ENCODE data around the gene APOA4.

DNA sequence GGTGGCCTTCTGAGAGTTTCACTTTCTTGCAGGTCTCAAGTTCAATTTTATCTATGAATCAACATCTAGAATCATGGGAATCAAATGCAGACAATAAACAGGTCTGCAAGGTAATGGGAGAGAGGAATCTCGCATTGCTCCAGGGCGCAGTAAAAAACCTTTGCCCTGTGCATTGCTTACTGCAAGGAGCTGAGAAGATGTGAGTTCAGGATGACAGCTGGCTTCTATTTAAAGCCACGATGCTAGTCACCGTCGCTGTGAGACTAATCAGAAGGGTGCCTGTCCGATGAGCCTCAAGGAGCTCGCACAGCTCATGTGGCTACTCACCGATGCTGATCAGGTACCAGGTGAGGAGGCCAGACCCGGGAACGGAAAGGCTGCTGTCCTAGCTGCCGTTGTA, 44.5 kb upstream of the APOA4 start:
- TF ChIP-seq, protein P1, sequence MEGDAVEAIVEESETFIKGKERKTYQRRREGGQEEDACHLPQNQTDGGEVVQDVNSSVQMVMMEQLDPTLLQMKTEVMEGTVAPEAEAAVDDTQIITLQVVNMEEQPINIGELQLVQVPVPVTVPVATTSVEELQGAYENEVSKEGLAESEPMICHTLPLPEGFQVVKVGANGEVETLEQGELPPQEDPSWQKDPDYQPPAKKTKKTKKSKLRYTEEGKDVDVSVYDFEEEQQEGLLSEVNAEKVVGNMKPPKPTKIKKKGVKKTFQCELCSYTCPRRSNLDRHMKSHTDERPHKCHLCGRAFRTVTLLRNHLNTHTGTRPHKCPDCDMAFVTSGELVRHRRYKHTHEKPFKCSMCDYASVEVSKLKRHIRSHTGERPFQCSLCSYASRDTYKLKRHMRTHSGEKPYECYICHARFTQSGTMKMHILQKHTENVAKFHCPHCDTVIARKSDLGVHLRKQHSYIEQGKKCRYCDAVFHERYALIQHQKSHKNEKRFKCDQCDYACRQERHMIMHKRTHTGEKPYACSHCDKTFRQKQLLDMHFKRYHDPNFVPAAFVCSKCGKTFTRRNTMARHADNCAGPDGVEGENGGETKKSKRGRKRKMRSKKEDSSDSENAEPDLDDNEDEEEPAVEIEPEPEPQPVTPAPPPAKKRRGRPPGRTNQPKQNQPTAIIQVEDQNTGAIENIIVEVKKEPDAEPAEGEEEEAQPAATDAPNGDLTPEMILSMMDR (IDR thresholded peaks at IDR 0.05; ENCODE audit: poor library complexity, severe bottlenecking), result no peak
- TF ChIP-seq SMC3 (conservative IDR thresholded peaks at IDR 0.05; ENCODE audit: poor library complexity), result no peak
- no peak for TF ChIP-seq RAD21 (conservative IDR thresholded peaks at IDR 0.05)
- TF ChIP-seq POLR2AphosphoS5 (IDR thresholded peaks at IDR 0.05), result no peak
- no peak for TF ChIP-seq EZH2 (IDR thresholded peaks at IDR 0.05; ENCODE audit: borderline replicate concordance, insufficient read depth, low read length, poor library complexity, severe bottlenecking)
- no peak for TF ChIP-seq EP300 (conservative IDR thresholded peaks at IDR 0.05; ENCODE audit: poor library complexity, severe bottlenecking)
- no peak for TF ChIP-seq TAF1 (IDR thresholded peaks at IDR 0.05; ENCODE audit: low read depth)
